Right cardiac atrium (tissue), 5 donors: ENCODE measurements around the gene GPN2. TPM values are rescaled to one million over a fixed set of nuclear protein-coding genes. Genes with fewer than 3 reads are reported as not detected.
"Not testable (repeated sequence)": the region's sequence is repeated elsewhere in the genome, so short reads cannot be mapped to it uniquely, and the experiment has no call there.

Experiments
- ATAC-seq, 2 donors: fragments of 200-7000 bp; cut with Tn5 transposase; one replicate each; pipeline versions ENCODE4 v1.8.0 to v1.9.1; 2020; ENCODE audit warnings: moderate library complexity in 2 of 2, mild to moderate bottlenecking in 1 of 2
- DNase-seq, 3 donors: peaks; one replicate each; pipeline ENCODE4 v3.0.0-alpha.2; 2020
- H3K27ac ChIP-seq: one replicate; pipeline ENCODE4 v1.5.1; 2013; ENCODE audit warnings: mild to moderate bottlenecking, low read length, control low read depth, moderate library complexity
- H3K27me3 ChIP-seq: one replicate; pipeline ENCODE4 v1.6.1; 2013; ENCODE audit not compliant: control insufficient read depth, insufficient read depth
- H3K4me1 ChIP-seq: one replicate; pipeline ENCODE4 v1.6.1; 2013; ENCODE audit warnings: low read length; ENCODE audit not compliant: control insufficient read depth, insufficient read depth
- H3K4me3 ChIP-seq: one replicate; pipeline ENCODE4 v1.5.1; 2013; ENCODE audit warnings: low read length, control low read depth
- H3K9me3 ChIP-seq: one replicate; pipeline ENCODE4 v1.6.1; 2013; ENCODE audit warnings: low read length; ENCODE audit not compliant: control insufficient read depth
- WGBS: extraction: QIAGEN DNeasy Blood & Tissue Kit; methylation state at CpG from one replicate; pipeline ENCODE4 v1.1.7; 2013; 5-methylcytosine and 5-hydroxymethylcytosine counted together
- intact Hi-C, 4 donors: fragments of 100-400 bp; cut with DNase I; formaldehyde crosslinking; loops; one replicate each; pipeline versions ENCODE4 v1.11.0 to v1.14.0; 2022 to 2023
- polyA plus RNA-seq: library from polyadenylated mRNA; stranded (reverse); fragments of 200-250 nt; gene quantifications from one replicate; pipeline ENCODE4 v1.2.3, GENCODE V29; 2013
- total RNA-seq, 4 donors: library from RNA; stranded (reverse); fragmentation: NEBNext Ultra II Directional; extraction: Animal tissue kit (Norgen Biotek cat#: 25700); gene quantifications; one replicate each; pipeline ENCODE4 v1.2.1, GENCODE V29; 2021
- donor health status: healthy with polysubstance abuse.
- donor health status: DM: no; HTN: yes; CAD: no.
- donor health status: DM: no; HTN: no; CAD: no.
- donor health status: DM: no; HTN: yes; CAD: no; lungs with severe emphysema.
- donor health status: DM: yes; HTN: yes; CAD: no.

Gene GPN2
- total and polyA plus RNA-seq, 5 donors, result 10.4 to 18.4 (median 14.9) TPM

DNA sequence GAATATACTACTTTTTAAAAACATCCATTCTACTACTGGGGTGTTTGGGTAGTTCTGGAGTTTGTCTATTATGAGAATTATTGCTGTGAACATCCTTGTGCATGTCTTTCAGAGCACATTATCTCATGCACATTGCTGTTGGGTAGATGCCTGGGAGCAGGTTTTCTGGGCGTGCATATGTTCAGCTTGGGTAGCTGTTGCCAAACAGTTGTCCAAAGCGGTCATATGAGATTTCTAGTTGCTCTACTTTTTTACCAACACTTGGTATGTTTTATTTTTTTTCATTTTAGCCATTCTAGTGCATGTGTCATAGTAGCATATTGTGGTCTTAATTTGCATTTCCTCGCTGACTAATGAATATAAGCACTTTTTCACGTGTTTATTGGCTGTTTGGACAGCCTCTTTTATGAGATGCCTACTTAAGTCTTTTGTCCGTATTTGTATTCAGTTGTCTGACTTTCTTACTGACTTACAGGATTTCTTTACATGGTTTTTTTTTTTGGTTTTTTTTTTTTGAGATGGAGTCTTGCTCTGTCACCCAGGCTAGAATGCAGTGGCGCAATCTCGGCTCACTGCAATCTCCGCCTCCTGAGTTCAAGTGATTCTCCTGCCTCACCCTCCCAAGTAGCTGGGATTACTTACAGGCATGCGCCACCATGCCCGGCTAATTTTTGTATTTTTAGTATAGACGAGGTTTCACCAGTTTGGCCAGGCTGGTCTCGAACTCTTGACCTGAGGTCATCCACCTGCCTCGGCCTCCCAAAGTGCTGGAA lies 45.5 kb downstream of the GPN2 start:
- no peak overlapping the region for H3K27ac ChIP-seq
- 88% methylated on average over 13 of the region's 13 CpGs for WGBS
- H3K9me3 ChIP-seq, result no peaks in the 10 kb centered on the region
- DNase-seq (no peak), ATAC-seq (no peak)
- intact Hi-C loops, result no loop called here
- no peaks in the 10 kb centered on the region for H3K27me3 ChIP-seq
- H3K4me3 ChIP-seq, result no peak overlapping the region
- no peaks in the 10 kb centered on the region for H3K4me1 ChIP-seq

DNA sequence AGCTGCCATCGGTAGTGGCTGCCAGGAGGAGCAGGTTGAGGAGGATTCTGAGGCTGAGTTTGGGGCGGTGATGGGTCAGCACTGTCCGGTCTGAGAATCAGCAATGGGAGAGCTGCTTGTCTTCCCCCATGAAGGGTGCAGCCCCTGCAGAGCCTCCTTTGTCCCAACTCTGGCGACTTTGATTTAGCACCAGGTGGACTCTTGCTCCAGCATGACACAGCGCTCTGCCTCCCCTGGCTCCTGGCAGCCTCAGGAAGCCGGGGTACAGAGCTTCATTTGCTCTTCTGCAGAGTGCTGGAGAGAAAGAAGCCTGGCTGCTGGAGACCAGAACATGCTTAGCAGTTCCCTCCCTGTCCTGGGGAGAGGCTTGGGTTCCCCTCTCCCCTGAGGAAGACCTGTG lies 50.3 kb downstream of the GPN2 start:
- DNase-seq (no peak), ATAC-seq (no peak)
- no peaks in the 10 kb centered on the region for H3K4me1 ChIP-seq
- no peaks in the 10 kb centered on the region for H3K27me3 ChIP-seq
- H3K27ac ChIP-seq, result no peak overlapping the region
- no peak overlapping the region for H3K4me3 ChIP-seq
- intact Hi-C loops, result no loop called here
- H3K9me3 ChIP-seq, result no peaks in the 10 kb centered on the region
- 88% methylated on average over 6 of the region's 6 CpGs for WGBS

DNA sequence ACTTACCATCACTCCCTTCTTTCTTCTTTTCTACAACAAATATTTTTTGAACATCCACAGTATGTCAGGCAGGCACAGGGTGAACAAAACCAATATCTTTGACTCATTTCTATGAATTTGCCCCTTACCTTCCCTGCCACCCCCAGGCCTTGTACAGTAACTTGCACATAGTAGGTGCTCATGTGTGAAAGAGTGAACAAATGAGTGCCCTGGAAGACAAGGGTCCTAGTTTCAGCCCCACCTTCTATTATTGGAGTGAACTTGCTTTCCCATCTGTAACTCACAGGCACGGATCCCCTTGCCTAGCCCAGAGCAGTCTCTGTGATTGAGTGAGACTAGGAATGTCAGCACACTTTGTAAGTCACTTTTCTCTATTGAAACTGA lies 50.8 kb downstream of the GPN2 start:
- Histone ChIP-seq H3K9me3 (no peaks in the 10 kb centered on the region), H3K27ac (no peak overlapping the region), H3K4me3 (no peak overlapping the region), H3K4me1 (no peaks in the 10 kb centered on the region), H3K27me3 (no peaks in the 10 kb centered on the region)
- ATAC-seq, result no peak
- no peak for DNase-seq
- intact Hi-C loops, result no loop called here
- WGBS, result 99% methylated on average over 1 of the region's 1 CpG

DNA sequence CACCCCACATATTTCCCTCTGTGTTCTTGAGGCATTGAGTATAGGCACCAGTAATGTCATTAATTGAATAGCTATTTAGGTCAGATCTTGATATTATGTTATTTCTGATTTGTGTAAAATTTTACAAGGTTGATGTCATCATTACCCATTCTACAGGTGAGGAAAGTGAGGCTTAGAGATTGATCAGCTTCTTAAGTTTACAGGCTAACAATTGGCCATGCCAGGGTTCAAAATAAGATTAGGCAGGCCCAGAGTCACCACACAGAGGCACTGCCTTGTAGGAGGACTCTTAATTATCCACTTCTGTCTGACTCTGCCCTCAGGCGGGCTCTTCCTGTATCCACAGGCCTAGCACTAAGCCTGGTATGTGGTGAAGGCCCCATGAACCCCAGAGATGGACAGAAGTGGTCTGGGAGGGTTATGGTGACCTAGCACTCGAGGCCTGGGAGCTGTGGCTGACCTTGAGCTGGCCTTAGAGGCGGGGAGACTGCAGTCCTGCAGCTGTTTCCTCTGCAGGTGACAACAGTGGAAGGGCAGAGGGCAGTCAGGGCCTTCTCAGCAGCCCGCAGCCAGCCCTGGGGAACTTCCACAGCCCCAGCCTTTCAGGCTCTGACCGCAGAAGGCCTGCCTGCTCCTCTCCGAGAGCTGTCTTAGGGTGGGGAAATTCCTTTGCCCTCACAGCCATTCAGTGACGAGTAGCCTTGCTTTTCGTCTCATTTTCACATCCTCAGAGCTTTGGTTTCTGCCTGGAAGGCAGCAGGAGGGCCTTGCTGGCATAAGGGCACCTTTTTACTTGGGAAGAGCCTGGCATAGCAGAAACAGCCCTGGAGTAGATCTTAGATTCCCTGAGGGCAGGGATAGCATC lies 51.4 kb downstream of the GPN2 start:
- no peaks in the 10 kb centered on the region for H3K9me3 ChIP-seq
- intact Hi-C loops, result no loop called here
- ATAC-seq (no peak), DNase-seq (no peak)
- H3K4me3 ChIP-seq, result no peak overlapping the region
- no peaks in the 10 kb centered on the region for H3K4me1 ChIP-seq
- WGBS, result 74% methylated on average over 8 of the region's 8 CpGs
- H3K27ac ChIP-seq, result no peak overlapping the region
- H3K27me3 ChIP-seq, result no peaks in the 10 kb centered on the region

DNA sequence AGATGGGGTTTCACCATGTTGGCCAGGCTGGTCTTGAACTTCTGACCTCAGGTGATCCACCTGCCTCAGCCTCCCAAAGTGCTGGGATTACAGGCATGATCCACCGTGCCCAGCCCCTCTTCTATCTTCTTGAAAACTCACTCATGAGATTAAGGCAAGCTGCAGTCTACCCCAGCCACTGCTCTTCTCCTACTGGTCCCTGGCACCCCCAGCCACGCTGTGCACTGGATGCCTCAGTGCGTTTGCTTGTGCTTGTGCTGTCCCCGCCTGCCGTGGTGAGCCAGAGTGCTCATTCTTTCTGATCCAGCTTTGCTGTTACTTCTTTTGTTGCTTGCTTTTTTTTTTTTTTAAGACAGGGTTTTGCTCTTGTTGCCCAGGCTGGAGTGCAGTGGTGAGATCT lies 52.4 kb downstream of the GPN2 start:
- intact Hi-C loops, H3K4me3 ChIP-seq, DNase-seq, ATAC-seq, H3K27ac ChIP-seq, H3K9me3 ChIP-seq, H3K27me3 ChIP-seq, H3K4me1 ChIP-seq: not testable (repeated sequence)
- 94% methylated on average over 5 of the region's 5 CpGs for WGBS

DNA sequence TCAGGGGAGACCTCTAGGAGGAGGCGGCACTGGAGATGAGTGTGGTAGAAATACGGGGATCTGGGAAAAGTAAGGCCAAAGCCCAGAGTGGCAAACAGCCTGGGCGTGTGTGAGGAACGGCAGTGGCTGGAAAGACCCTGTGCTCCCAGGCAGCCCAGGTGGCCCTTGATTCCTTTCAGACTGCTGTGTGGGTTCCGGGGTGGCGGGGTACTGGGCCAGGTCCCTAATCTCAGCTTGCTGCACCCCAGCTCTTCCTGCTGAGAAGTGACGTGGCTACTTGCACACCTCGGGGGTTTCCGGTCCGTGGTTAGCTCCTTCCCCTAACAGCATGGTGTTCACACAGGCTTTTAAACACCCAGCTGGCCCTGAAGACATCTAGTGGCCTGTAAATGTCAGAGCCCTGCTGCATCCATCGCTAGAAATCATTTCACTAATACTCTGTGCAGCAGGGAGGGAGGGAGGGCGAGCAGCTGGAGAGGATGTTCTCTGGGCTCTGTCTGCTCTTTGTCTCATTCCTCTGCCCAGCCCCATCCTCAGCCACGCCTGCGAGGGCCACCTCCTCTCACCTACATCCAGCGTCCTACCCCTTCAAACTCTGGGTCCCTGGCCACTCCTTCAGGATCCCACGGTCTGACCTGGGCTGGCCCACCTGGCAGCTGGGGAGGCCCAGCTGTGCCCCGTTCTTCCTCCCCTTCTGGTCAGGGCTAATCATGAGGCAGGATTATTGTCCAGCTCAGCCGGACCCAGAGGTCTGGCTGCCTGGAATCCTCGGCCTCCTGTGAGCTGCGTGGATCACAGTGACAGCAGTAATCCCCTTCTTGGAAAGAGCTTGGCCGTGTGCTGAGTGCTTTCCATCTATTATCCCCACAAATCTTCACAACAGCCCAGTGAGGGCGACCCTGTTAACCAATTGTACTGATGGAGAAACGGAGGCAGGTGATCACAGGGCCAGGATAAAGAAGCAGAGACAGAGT lies 56.4 kb downstream of the GPN2 start:
- H3K9me3 ChIP-seq, result no peaks in the 10 kb centered on the region
- ATAC-seq, result peak; percentile 7 to 48
- DNase-seq, result peak in 1 of 3 donors; percentile 64
- H3K4me1 ChIP-seq, result peaks cover 5% of the 10 kb centered on the region
- H3K4me3 ChIP-seq, result no peak overlapping the region
- 82% methylated on average over 23 of the region's 23 CpGs for WGBS
- H3K27me3 ChIP-seq, result no peaks in the 10 kb centered on the region
- H3K27ac ChIP-seq, result no peak overlapping the region
- intact Hi-C loops, result no loop called here

DNA sequence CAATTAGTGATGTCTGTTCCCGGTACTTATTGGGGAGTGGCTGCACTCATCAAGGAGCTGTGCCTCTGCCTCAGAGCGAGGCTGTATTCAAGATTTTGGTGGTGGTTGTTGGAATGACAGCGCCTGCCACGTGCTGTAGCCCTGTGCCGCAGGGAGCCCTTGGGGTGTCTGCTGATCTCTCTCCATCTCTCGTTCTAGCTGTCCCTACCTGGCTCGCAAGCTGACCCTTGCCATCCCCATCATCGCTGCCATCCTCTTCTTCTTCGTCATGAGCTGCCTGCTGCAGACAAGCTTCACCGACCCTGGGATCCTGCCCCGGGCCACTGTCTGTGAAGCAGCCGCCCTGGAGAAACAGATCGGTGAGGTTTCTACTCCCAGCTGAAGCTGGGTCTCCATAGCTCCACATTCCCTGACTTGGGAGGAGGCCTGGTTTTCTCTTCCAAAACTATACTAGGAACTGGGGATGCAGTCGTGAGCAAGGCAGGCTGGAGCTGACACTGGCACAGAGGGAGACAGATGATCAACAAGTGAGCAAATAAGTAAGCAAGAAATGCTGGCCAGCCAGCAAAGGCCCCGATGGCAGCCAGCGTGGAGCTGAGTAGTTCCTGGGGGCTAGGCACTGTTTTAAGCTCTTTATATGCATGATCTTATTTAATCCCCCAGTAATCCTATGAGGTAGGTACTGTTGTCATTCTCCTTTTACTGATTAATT lies 57.7 kb downstream of the GPN2 start:
- 89% methylated on average over 16 of the region's 16 CpGs for WGBS
- Histone ChIP-seq H3K4me3 (no peak overlapping the region), H3K4me1 (peaks cover 5% of the 10 kb centered on the region), H3K27ac (no peak overlapping the region), H3K9me3 (no peaks in the 10 kb centered on the region), H3K27me3 (no peaks in the 10 kb centered on the region)
- no peak for ATAC-seq
- DNase-seq, result no peak
- intact Hi-C loops, result no loop called here

DNA sequence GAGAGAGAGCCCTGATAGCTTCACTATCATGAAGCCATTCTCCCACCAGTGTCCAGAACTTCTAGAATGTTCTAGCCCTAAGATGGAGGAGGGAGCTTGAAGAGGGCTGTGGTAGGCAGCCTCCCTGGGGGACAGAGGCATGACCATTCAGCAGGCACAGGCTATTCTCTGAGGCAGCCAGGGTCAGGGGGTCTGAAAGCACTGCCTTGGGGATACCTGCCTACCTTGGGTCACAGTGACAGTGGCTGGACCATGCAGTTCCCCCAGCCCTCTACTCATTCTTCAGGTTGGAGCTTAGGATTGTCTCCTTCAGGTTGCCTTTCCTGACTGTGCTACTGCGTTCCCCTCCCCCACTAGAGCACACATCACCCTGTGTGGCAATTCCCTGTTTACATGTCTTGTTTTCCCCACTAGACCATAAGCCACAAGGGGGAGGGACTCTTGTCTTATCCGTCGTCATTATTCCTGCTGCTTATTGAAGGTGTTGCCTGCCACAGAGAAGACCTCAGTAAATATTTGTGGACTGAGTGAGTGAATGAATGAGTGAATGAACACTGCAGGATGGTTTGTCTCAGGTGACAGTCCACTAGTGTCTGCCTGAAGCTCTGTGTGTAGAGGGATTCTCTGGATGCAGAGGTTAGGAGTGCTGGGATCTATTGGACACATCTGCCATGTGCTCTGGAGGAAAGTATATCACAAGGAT lies 58.4 kb downstream of the GPN2 start:
- H3K4me3 ChIP-seq, result no peak overlapping the region
- DNase-seq (no peak), ATAC-seq (no peak)
- no peaks in the 10 kb centered on the region for H3K9me3 ChIP-seq
- WGBS, result 69% methylated on average over 3 of the region's 3 CpGs
- no peak overlapping the region for H3K27ac ChIP-seq
- intact Hi-C loops, result no loop called here
- peaks cover 5% of the 10 kb centered on the region for H3K4me1 ChIP-seq
- H3K27me3 ChIP-seq, result no peaks in the 10 kb centered on the region

DNA sequence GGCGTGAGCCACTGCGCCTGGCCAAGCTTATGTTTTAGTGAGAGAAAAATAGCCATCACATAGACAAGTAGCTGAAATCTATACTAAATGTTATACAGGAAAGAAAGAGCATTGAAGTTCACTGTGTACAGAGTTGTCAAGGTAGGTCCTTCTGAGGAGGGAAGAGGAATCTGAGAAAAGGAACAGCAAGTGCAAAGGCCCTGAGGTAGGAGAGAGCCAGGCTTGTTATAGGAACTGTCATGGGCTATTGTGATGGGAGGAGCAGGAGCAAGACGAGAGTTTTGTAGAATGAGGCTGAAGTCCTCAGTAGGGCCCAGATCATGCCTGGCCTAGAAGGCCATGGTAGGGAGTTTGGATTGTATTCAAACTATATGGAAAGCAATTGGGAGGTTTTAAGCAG lies 59.0 kb downstream of the GPN2 start:
- Histone ChIP-seq H3K27me3 (no peaks in the 10 kb centered on the region), H3K9me3 (no peaks in the 10 kb centered on the region), H3K27ac (no peak overlapping the region), H3K4me3 (no peak overlapping the region), H3K4me1 (peaks cover 5% of the 10 kb centered on the region)
- intact Hi-C loops, result no loop called here
- WGBS, result 94% methylated on average over 3 of the region's 3 CpGs
- ATAC-seq, result no peak
- no peak for DNase-seq
